PFSK-1 (cell line): ENCODE results near the gene SLC12A8.

Experiments used
- POLR2AphosphoS5 ChIP-seq: IDR thresholded peaks from 2 replicates; pipeline ENCODE4 v1.6.1; 2012; ENCODE audit warnings: low read depth, mild to moderate bottlenecking, control low read depth, low read length, moderate library complexity
- SIN3A ChIP-seq: IDR thresholded peaks from 2 replicates; pipeline ENCODE4 v1.6.1; 2012; ENCODE audit warnings: mild to moderate bottlenecking, low read length, moderate library complexity, borderline replicate concordance; ENCODE audit not compliant: insufficient read depth
- TAF1 ChIP-seq: IDR thresholded peaks from 2 replicates; pipeline ENCODE4 v1.6.1; 2012; ENCODE audit warnings: low read length, control low read depth, borderline replicate concordance; ENCODE audit not compliant: insufficient read depth

- no peak for TF ChIP-seq POLR2AphosphoS5
- TF ChIP-seq SIN3A: no peak
- TF ChIP-seq TAF1: no peak
Observed at GRCh38 chr3:125068265-125068664, 144.3 kb downstream of the SLC12A8 start.
